ENCODE data around the gene TAGLN. TPM values are rescaled to one million over a fixed set of nuclear protein-coding genes. Genes with fewer than 3 reads are reported as not detected.
A peak's percentile ranks its signal among the peaks of the same experiment; 100 is the strongest.

Gene TAGLN
- total RNA-seq, 1 experiment from 2014 or later: 71.5 TPM

- no peak for TF ChIP-seq ZNF281 (CRISPR knock-in tag; IDR thresholded peaks at IDR 0.05)
- TF ChIP-seq, protein P1, sequence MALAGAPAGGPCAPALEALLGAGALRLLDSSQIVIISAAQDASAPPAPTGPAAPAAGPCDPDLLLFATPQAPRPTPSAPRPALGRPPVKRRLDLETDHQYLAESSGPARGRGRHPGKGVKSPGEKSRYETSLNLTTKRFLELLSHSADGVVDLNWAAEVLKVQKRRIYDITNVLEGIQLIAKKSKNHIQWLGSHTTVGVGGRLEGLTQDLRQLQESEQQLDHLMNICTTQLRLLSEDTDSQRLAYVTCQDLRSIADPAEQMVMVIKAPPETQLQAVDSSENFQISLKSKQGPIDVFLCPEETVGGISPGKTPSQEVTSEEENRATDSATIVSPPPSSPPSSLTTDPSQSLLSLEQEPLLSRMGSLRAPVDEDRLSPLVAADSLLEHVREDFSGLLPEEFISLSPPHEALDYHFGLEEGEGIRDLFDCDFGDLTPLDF (CRISPR knock-in tag; IDR thresholded peaks at IDR 0.05): no peak
Measured at GRCh38 chr11:117170210-117170609, 29.0 kb upstream of the TAGLN start (continued).

DNA sequence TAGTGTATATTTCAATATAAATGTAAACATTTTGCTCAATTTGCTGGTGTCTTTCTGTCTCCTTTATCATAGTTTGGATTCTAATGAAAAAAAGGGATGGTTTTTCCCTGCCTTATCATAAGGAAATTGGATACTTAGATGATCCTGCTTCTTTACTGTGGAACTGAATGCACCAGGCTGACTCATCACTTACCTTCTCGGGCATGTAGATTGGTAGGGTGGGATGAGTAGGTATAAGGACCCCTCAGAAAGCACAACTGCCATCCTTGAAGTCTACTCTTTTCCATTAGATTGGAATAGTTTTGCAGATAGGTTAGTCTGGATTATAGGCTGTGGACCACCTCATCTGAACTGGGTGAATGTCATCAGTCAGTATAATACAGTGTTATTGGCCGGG lies 28.2 kb upstream of the TAGLN start:
- peak overlapping the region; percentile 94 for H3K27ac Mint-ChIP-seq

GRCh38 chr11:117171404-117172061 lies 27.6 kb upstream of the TAGLN start:
- H3K4me1 Mint-ChIP-seq: peaks cover 17% of the 10 kb centered on the region
- DNase-seq (ENCODE audit: low spot score) (no peak), ATAC-seq (peak; percentile 56)
- peak overlapping the region; percentile 94 for H3K27ac Mint-ChIP-seq
- H3K27me3 Mint-ChIP-seq (ENCODE audit: low read depth): no peaks in the 10 kb centered on the region
- H3K9me3 Mint-ChIP-seq: no peaks in the 10 kb centered on the region
- CTCF ChIA-PET: interaction anchor here (0.6 to 2.3 kb wide), 5 partner anchors 9 to 27 kb away, joined by 3 to 15 read pairs (median 3); partner anchors contain the start of gene PAFAH1B2
- TF ChIP-seq ZNF232 (CRISPR knock-in tag; IDR thresholded peaks at IDR 0.05) (no peak), KAT7 (CRISPR knock-in tag; IDR thresholded peaks at IDR 0.05; ENCODE audit: borderline replicate concordance) (no peak), USF1 (CRISPR knock-in tag; IDR thresholded peaks at IDR 0.05) (no peak), ZNF121 (CRISPR knock-in tag; IDR thresholded peaks at IDR 0.05) (peak; percentile 63; the same call in 1 of the 2 replicates), GABPB1 (CRISPR knock-in tag; IDR thresholded peaks at IDR 0.05) (no peak), STAT6 (CRISPR knock-in tag; conservative IDR thresholded peaks at IDR 0.05; ENCODE audit: low read depth) (no peak)
- no peak overlapping the region for H3K4me3 Mint-ChIP-seq
- peaks cover 32% of the 10 kb centered on the region for H3K36me3 Mint-ChIP-seq
- POLR2A ChIA-PET: interaction anchor here (1.1 kb wide), 1 partner anchor 27 kb away, joined by 5 read pairs; the partner anchor contains the start of gene PAFAH1B2

More for the DNA sequence above, 28.2 kb upstream of the TAGLN start:
- DNase-seq (ENCODE audit: low spot score) (no peak), ATAC-seq (no peak)
- peaks cover 17% of the 10 kb centered on the region for H3K4me1 Mint-ChIP-seq
- TF ChIP-seq ESRRA (CRISPR knock-in tag; IDR thresholded peaks at IDR 0.05; ENCODE audit: borderline replicate concordance): no peak
- TF ChIP-seq ZNF396 (CRISPR knock-in tag; IDR thresholded peaks at IDR 0.05; ENCODE audit: borderline replicate concordance): no peak
- no peak for TF ChIP-seq SP1 (CRISPR knock-in tag; conservative IDR thresholded peaks at IDR 0.05)
- no peak for TF ChIP-seq NR1H2 (CRISPR knock-in tag; IDR thresholded peaks at IDR 0.05)
- TF ChIP-seq MXD4 (CRISPR knock-in tag; IDR thresholded peaks at IDR 0.05; ENCODE audit: borderline replicate concordance): no peak
- TF ChIP-seq ZNF425 (CRISPR knock-in tag; conservative IDR thresholded peaks at IDR 0.05): no peak
- no peak for TF ChIP-seq FOXP1 (CRISPR knock-in tag; IDR thresholded peaks at IDR 0.05; ENCODE audit: borderline replicate concordance)
- no peak for TF ChIP-seq NR2C2 (CRISPR knock-in tag; IDR thresholded peaks at IDR 0.05)
- TF ChIP-seq JUN (CRISPR knock-in tag; IDR thresholded peaks at IDR 0.05): no peak
- no peak for TF ChIP-seq ZNF219 (CRISPR knock-in tag; IDR thresholded peaks at IDR 0.05; ENCODE audit: borderline replicate concordance)
- TF ChIP-seq CTCF (IDR thresholded peaks at IDR 0.05): no peak
- TF ChIP-seq SOX15 (CRISPR knock-in tag; IDR thresholded peaks at IDR 0.05): no peak
- CTCF ChIA-PET: interaction anchor here (1.1 to 1.4 kb wide), 2 partner anchors 9 to 27 kb away, joined by 3 to 6 read pairs; partner anchors contain the start of gene PAFAH1B2
- no peaks in the 10 kb centered on the region for H3K9me3 Mint-ChIP-seq
- POLR2A ChIA-PET: interaction anchor here (0.7 kb wide), 1 partner anchor 636 kb away, joined by 4 read pairs; no protein-coding TSS in a partner anchor
- H3K36me3 Mint-ChIP-seq: peaks cover 34% of the 10 kb centered on the region
- no peak overlapping the region for H3K4me3 Mint-ChIP-seq
- no peaks in the 10 kb centered on the region for H3K27me3 Mint-ChIP-seq (ENCODE audit: low read depth)

Data from WTC11 (cell line).